HUDEP-2 (cell line): Measurements from ENCODE around the gene STK32B.
A peak's percentile ranks its signal among the peaks of the same experiment; 100 is the strongest.

Experiments
- DNase-seq, 76 experiments: peaks; one replicate each; lab custom pipeline; 2025; ENCODE audit not compliant: unreplicated experiment in 76 of 76; lab: John Stamatoyannopoulos, UW

STK32B gene

GRCh38 chr4:5460106-5460801, 409.0 kb downstream of the STK32B start:
- DNase-seq = peak in 27 of 76 experiments; percentile 1 to 31 (median 11)

GRCh38 chr4:5461477-5461876, 410.2 kb downstream of the STK32B start:
- no peak for DNase-seq

- no peak for DNase-seq
These were observed 411.1 kb downstream of the STK32B start for GRCh38 chr4:5462254-5462835.

- DNase-seq = no peak
These were observed 411.6 kb downstream of the STK32B start for GRCh38 chr4:5462896-5463295.

GRCh38 chr4:5463361-5463760, 412.1 kb downstream of the STK32B start:
- no peak for DNase-seq

- no peak for DNase-seq
These were observed 412.8 kb downstream of the STK32B start for GRCh38 chr4:5463936-5464650.

- no peak for DNase-seq
These were observed 414.2 kb downstream of the STK32B start for GRCh38 chr4:5465529-5465928.

- DNase-seq = no peak
These were observed 414.7 kb downstream of the STK32B start for GRCh38 chr4:5465956-5466355.

- DNase-seq = no peak
These were observed 415.8 kb downstream of the STK32B start for GRCh38 chr4:5467111-5467510.

GRCh38 chr4:5469151-5469775, 418.0 kb downstream of the STK32B start:
- DNase-seq = no peak

GRCh38 chr4:5469861-5470260, 418.6 kb downstream of the STK32B start:
- DNase-seq = no peak

GRCh38 chr4:5470318-5471198, 419.3 kb downstream of the STK32B start:
- DNase-seq = no peak

GRCh38 chr4:5471206-5471605, 419.9 kb downstream of the STK32B start:
- no peak for DNase-seq

GRCh38 chr4:5471691-5472090, 420.4 kb downstream of the STK32B start:
- DNase-seq = no peak

GRCh38 chr4:5472160-5472591, 420.9 kb downstream of the STK32B start:
- no peak for DNase-seq

GRCh38 chr4:5473125-5473524, 421.8 kb downstream of the STK32B start:
- no peak for DNase-seq

GRCh38 chr4:5474756-5475155, 423.5 kb downstream of the STK32B start:
- DNase-seq = no peak

- DNase-seq = no peak
These were observed 426.3 kb downstream of the STK32B start for GRCh38 chr4:5477613-5478012.

- DNase-seq = no peak
These were observed 426.9 kb downstream of the STK32B start for GRCh38 chr4:5478169-5478568.

GRCh38 chr4:5478697-5479096, 427.4 kb downstream of the STK32B start:
- no peak for DNase-seq
